ENCODE measurements around the gene SLC49A3.

The SLC49A3 gene

GRCh38 chr4:687971-688853, 739 bp downstream of the SLC49A3 start:
- TF ChIP-seq, protein P1, sequence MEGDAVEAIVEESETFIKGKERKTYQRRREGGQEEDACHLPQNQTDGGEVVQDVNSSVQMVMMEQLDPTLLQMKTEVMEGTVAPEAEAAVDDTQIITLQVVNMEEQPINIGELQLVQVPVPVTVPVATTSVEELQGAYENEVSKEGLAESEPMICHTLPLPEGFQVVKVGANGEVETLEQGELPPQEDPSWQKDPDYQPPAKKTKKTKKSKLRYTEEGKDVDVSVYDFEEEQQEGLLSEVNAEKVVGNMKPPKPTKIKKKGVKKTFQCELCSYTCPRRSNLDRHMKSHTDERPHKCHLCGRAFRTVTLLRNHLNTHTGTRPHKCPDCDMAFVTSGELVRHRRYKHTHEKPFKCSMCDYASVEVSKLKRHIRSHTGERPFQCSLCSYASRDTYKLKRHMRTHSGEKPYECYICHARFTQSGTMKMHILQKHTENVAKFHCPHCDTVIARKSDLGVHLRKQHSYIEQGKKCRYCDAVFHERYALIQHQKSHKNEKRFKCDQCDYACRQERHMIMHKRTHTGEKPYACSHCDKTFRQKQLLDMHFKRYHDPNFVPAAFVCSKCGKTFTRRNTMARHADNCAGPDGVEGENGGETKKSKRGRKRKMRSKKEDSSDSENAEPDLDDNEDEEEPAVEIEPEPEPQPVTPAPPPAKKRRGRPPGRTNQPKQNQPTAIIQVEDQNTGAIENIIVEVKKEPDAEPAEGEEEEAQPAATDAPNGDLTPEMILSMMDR (IDR thresholded peaks at IDR 0.05; ENCODE audit: low read depth, low read length) = no peak
- peak overlapping the region; percentile 37 to 47 for H3K4me3 ChIP-seq (replicated peaks in 1 of 2; ENCODE audit: low read depth in 2 of 2, low read length in 2 of 2)
- no peak for DNase-seq (ENCODE audit: low read depth in 2 of 2)

- peak; percentile 89 to 95 for DNase-seq (ENCODE audit: low read depth in 2 of 2)
- H3K4me3 ChIP-seq (replicated peaks in 1 of 2; ENCODE audit: low read depth in 2 of 2, low read length in 2 of 2) = peak overlapping the region in 1 of 2 donors; percentile 38
- TF ChIP-seq, protein P1 (IDR thresholded peaks at IDR 0.05; ENCODE audit: low read depth, low read length) = no peak
These were observed 1.6 kb downstream of the SLC49A3 start for GRCh38 chr4:687048-687970.

DNA sequence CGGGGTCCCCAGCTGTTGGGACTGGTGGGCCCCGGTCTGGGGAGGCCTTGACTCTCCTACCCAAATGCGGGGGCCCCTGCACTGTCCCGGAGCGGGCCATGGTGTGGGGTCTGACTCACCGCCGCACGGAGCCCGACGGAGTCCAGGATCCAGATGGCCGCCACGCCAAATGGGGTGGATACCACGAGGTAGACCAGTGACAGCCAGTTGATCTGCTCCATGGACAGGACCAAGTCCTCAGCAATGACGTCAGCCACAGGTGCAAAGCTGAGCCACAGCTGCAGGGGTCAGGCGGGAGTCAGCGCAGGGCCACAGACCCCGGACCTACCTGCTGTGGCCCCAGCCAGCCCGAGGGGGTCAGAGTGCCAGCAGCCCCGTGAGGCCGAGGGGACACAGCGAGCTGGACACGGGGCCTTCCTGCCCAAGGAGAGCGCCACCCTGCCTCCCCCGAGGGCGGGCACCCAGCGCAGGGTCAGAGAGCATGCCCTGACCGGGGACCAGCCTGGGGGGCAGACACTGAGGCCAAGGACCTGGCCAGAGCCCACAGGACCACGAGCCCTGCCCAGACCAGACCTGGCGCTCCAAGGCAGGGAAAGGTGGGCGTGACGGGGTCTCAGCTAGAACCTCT, 2.4 kb downstream of the SLC49A3 start:
- TF ChIP-seq, protein P1 (IDR thresholded peaks at IDR 0.05; ENCODE audit: low read depth, low read length) = no peak
- H3K4me3 ChIP-seq (replicated peaks in 1 of 2; ENCODE audit: low read depth in 2 of 2, low read length in 2 of 2) = no peak overlapping the region
- DNase-seq (ENCODE audit: low read depth in 2 of 2) = no peak

DNA sequence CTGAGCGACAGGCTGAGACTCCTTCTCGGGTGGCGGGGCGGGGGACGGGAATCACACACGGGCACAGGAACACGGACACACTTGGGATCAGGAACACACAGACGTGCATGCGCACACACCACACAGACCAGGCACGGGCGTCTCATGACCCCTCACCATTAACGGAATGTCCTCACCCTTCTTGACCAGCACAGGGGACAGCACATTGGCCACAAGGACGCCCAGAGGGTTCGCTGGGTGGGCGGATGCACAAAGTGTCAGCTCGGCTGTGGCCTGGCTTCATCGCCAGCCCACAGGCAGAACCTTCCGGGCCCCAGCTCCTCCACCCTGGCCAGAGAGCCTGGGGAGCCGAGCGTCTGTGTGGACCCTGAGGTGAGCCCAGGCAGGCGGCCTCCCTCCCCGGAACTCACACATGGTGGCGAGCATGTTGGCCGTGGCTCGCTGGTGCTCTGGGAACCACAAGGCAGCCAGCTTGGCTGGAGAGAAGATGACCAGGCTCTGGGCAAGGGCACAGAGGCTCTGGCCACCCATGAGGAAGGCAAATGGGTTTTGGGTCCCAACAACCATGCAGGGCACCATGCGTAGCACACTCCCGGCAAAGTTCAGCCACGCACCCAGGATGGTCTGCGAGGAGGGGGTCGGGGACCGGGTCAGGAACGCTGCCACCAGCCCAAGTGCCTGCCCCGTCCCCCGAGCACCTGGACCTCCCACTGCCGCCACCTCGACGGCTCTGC, 3.1 kb downstream of the SLC49A3 start:
- no peak overlapping the region for H3K4me3 ChIP-seq (replicated peaks in 1 of 2; ENCODE audit: low read depth in 2 of 2, low read length in 2 of 2)
- DNase-seq (ENCODE audit: low read depth in 2 of 2) = no peak
- TF ChIP-seq, protein P1 (IDR thresholded peaks at IDR 0.05; ENCODE audit: low read depth, low read length) = no peak

GRCh38 chr4:684623-685327, 4.2 kb downstream of the SLC49A3 start:
- TF ChIP-seq, protein P1 (IDR thresholded peaks at IDR 0.05; ENCODE audit: low read depth, low read length) = no peak
- DNase-seq (ENCODE audit: low read depth in 2 of 2) = no peak
- no peak overlapping the region for H3K4me3 ChIP-seq (replicated peaks in 1 of 2; ENCODE audit: low read depth in 2 of 2, low read length in 2 of 2)

Measured in cardiac fibroblast (primary cell).